GM12878 (cell line): ENCODE data around the gene IP6K3. TPM values are rescaled to one million over a fixed set of nuclear protein-coding genes. Genes with fewer than 3 reads are reported as not detected.

ENCODE experiments used
- ATAC-seq: fragments of 200-7000 bp; cut with Tn5 transposase; 3 replicates; pipeline ENCODE4 v1.9.1; 2020; ENCODE audit warnings: mild to moderate bottlenecking, moderate library complexity
- BruUV-seq: library from RNA; stranded (reverse); fragments of 400-500 nt; replicated peaks from 2 replicates; lab custom pipeline; 2021; lab: Mats Ljungman, UMichigan
- CTCF ChIA-PET: fragments of 300-600 bp; sonication (Branson Sonifier 250); formaldehyde crosslinking; extraction: SDS; loops from one replicate; lab custom pipeline; 2021; ENCODE audit warnings: inconsistent platforms; lab: Yijun Ruan, JAX
- POLR2A ChIA-PET: fragments of 350-600 bp; formaldehyde crosslinking; extraction: SDS; loops from one replicate; lab custom pipeline; 2021; ENCODE audit warnings: inconsistent platforms; lab: Charles Lee
- RAD21 ChIA-PET: fragments of 300-600 bp; sonication (Branson Sonifier 250); formaldehyde crosslinking; loops from one replicate; lab custom pipeline; 2023; ENCODE audit warnings: antibody characterized with exemption; ENCODE audit not compliant: unreplicated experiment; lab: Charles Lee
- SMC1A ChIA-PET: fragments of 300-600 bp; sonication (Branson Sonifier 250); formaldehyde crosslinking; loops from one replicate; lab custom pipeline; 2023; ENCODE audit not compliant: unreplicated experiment, uncharacterized antibody; lab: Charles Lee
- DNase-seq: peaks from one replicate; pipeline ENCODE4 v3.0.0-alpha.2; 2011; ENCODE audit warnings: low read depth, low spot score
- FAIRE-seq: peaks from 3 replicates; lab custom pipeline; 2011; peaks lifted over from hg19 to GRCh38; lab: Jason Lieb, UNC
- H2AFZ ChIP-seq: 2 replicates; pipeline ENCODE4 v1.6.0; 2011; ENCODE audit warnings: low read depth, low read length, control low read depth; ENCODE audit not compliant: control insufficient read depth
- H3K27ac ChIP-seq: 2 replicates; pipeline ENCODE4 v1.5.1; 2011; ENCODE audit warnings: control low read depth; ENCODE audit not compliant: control insufficient read depth, insufficient read depth
- H3K27me3 ChIP-seq, 2 experiments: replicated peaks in 1 of 2; 2 replicates each; pipeline versions ENCODE4 v1.6.0 to v1.6.1; 2011; ENCODE audit warnings: low read length in 1 of 2; ENCODE audit not compliant: control insufficient read depth in 2 of 2, insufficient read depth in 2 of 2
- H3K36me3 ChIP-seq, 2 experiments: 2 replicates each; pipeline ENCODE4 v1.5.1; 2011; ENCODE audit warnings: low read length in 1 of 2; ENCODE audit not compliant: control insufficient read depth in 2 of 2, insufficient read depth in 2 of 2
- H3K4me1 ChIP-seq: 2 replicates; pipeline ENCODE4 v1.6.1; 2011; ENCODE audit warnings: mild to moderate bottlenecking, low read length, moderate library complexity, mixed read lengths; ENCODE audit not compliant: control insufficient read depth, insufficient read depth
- H3K4me2 ChIP-seq: 2 replicates; pipeline ENCODE4 v1.6.0; 2011; ENCODE audit warnings: control low read depth; ENCODE audit not compliant: control insufficient read depth, insufficient read depth
- H3K4me3 ChIP-seq: fragments of 200-600 bp; sonication (generic); 2 replicates; pipeline ENCODE4 v1.5.1; 2016
- H3K79me2 ChIP-seq: 2 replicates; pipeline ENCODE4 v1.6.0; 2011; ENCODE audit warnings: low read length; ENCODE audit not compliant: control insufficient read depth, insufficient read depth
- H3K9ac ChIP-seq: 2 replicates; pipeline ENCODE4 v1.8.0; 2011; ENCODE audit warnings: low read length, control low read depth, mixed read lengths; ENCODE audit not compliant: control insufficient read depth, insufficient read depth
- H3K9me3 ChIP-seq: replicated peaks from 3 replicates; pipeline ENCODE4 v1.5.1; 2011; ENCODE audit warnings: mild to moderate bottlenecking, low read length; ENCODE audit not compliant: control insufficient read depth, insufficient read depth
- H4K20me1 ChIP-seq: 2 replicates; pipeline ENCODE4 v1.6.0; 2011; ENCODE audit not compliant: control insufficient read depth, insufficient read depth
- ASH2L ChIP-seq: fragments of 300-600, 200-600 bp; sonication (generic); IDR thresholded peaks from 2 replicates; pipeline ENCODE4 v1.6.1; 2017; ENCODE audit warnings: low read depth, mild to moderate bottlenecking, borderline replicate concordance
- KDM1A ChIP-seq: fragments of 200-600 bp; sonication (generic); IDR thresholded peaks from 2 replicates; pipeline ENCODE4 v1.6.1; 2016; ENCODE audit warnings: borderline replicate concordance
- MYB ChIP-seq: fragments of 150-350 bp; IDR thresholded peaks from 2 replicates; pipeline ENCODE4 v1.6.1; 2014; ENCODE audit warnings: mild to moderate bottlenecking, low read depth, low read length, borderline replicate concordance
- NFYB ChIP-seq: IDR thresholded peaks from 2 replicates; pipeline ENCODE4 v1.6.1; 2011; ENCODE audit warnings: low read depth, mild to moderate bottlenecking, low read length, improper control_type of control experiment, moderate library complexity; ENCODE audit not compliant: insufficient read depth
- NRF1 ChIP-seq: conservative IDR thresholded peaks from 2 replicates; pipeline ENCODE4 v1.6.1; 2011; ENCODE audit warnings: mild to moderate bottlenecking, low read depth, low read length, improper control_type of control experiment
- SIX5 ChIP-seq: IDR thresholded peaks from 2 replicates; pipeline ENCODE4 v1.6.1; 2011; ENCODE audit warnings: mild to moderate bottlenecking, low read depth, low read length, moderate library complexity; ENCODE audit not compliant: severe bottlenecking
- SMAD5 ChIP-seq: IDR thresholded peaks from 2 replicates; pipeline ENCODE4 v1.6.1; 2016; ENCODE audit warnings: antibody characterized with exemption, low read depth
- SPI1 ChIP-seq: IDR thresholded peaks from 2 replicates; pipeline ENCODE4 v1.6.1; 2011; ENCODE audit warnings: low read depth, mild to moderate bottlenecking, low read length, moderate library complexity, borderline replicate concordance; ENCODE audit not compliant: insufficient read depth
- WGBS: methylation state at CpG from one replicate; pipeline ENCODE4 v1.1.6; 2016; ENCODE audit warnings: low lambda C conversion rate; ENCODE audit not compliant: insufficient replicate concordance, insufficient coverage; ENCODE audit errors: missing lambda C conversion rate; 5-methylcytosine and 5-hydroxymethylcytosine counted together
- in situ Hi-C: fragments of 300-500 bp; cut with MboI; formaldehyde crosslinking; loops from 9 replicates; pipeline ENCODE4 v1.14.3; 2018; ENCODE audit warnings: mixed read lengths
- intact Hi-C: fragments of 100-400 bp; cut with micrococcal nuclease; formaldehyde crosslinking; loops from one replicate; pipeline ENCODE4 v1.14.2; 2022; ENCODE audit not compliant: unreplicated experiment
- polyA plus RNA-seq, 11 experiments: library from polyadenylated mRNA; depleted of rRNA in 4 of 11; unstranded in 6 of 11; stranded (reverse) in 5 of 11; fragments of >200 nt; fragmentation: Nextera tagmentation in 4 of 11; fragmentation: Illumina TruSeq in 1 of 11; extraction: Ambion mirVana in 4 of 11; extraction: Trizol in 1 of 11; gene quantifications; 1 replicate in 1 of 11; 2 replicates in 10 of 11; pipeline versions ENCODE4 v1.2.1 to v1.2.3, GENCODE V29; 2011 to 2016; ENCODE audit warnings: inconsistent platforms in 2 of 11, missing spikeins in 2 of 11, low read depth in 1 of 11
- total RNA-seq, 4 experiments: library from RNA; depleted of rRNA in 3 of 4; stranded (reverse); fragments of >200 nt in 3 of 4; fragmentation: Illumina TruSeq in 1 of 4; extraction: Trizol in 1 of 4; gene quantifications; 2 replicates each; pipeline versions ENCODE4 v1.2.1 to v1.2.3, GENCODE V29; 2013 to 2021
- TF ChIP-seq, protein P1 (sequence below): fragments of 450-650 bp; IDR thresholded peaks from 2 replicates; pipeline ENCODE4 v1.6.1; 2016; ENCODE audit warnings: mild to moderate bottlenecking

Gene IP6K3
- total and polyA plus RNA-seq, 10 of the 15 experiments (the other 5 are each of a cell fraction or from before 2014, with no cell fraction given): 0.02 to 0.15 (median 0.09) TPM; not detected in 7

DNA sequence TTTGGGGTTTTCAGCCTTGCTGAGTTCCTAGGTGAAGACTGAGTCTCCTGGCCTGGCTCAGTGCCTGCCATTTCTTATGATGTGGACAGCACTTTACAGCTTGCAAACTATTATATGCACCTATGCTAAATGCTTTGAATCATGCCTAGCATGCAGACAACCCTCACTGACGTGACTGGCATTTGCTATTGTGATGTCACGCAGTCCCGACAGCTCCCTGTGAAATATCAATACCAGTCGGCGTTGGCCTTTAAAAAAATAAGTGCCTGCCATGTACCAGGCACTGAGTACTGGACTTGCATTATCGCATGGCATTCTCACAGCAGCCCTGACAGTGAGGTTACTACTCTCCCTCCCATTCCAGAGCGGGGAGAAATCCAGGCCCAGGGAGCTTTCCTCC is 70.7 kb downstream of the IP6K3 start (continued):
- TF ChIP-seq, protein P1, sequence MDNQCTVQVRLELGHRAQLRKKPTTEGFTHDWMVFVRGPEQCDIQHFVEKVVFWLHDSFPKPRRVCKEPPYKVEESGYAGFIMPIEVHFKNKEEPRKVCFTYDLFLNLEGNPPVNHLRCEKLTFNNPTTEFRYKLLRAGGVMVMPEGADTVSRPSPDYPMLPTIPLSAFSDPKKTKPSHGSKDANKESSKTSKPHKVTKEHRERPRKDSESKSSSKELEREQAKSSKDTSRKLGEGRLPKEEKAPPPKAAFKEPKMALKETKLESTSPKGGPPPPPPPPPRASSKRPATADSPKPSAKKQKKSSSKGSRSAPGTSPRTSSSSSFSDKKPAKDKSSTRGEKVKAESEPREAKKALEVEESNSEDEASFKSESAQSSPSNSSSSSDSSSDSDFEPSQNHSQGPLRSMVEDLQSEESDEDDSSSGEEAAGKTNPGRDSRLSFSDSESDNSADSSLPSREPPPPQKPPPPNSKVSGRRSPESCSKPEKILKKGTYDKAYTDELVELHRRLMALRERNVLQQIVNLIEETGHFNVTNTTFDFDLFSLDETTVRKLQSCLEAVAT: no peak
- no peak for TF ChIP-seq NFYB

DNA sequence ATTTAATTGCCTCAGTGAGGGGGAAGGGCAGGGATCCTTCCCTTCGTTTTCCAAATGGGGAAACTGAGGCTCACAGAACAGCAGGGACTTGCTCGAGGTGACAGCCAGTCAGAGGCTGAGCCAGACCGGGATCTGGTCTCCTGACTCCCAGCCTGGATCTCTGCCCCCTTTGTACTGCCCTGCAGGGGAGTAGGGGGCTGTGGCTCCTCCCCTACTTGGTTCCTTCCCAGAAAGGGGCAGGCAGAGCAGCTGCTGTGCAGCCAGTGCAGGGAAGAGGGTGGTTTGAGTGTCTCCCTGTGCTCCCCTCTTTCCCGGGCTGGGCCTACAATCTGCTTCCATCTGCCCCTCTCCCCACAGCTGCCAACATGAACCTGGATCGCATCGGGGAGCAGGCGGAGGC is 72.9 kb downstream of the IP6K3 start:
- WGBS: 83% methylated on average over 7 of the region's 7 CpGs
- ChIA-PET SMC1A (no interaction called here), CTCF (no interaction called here), POLR2A (no interaction called here), RAD21 (no interaction called here)
- in situ Hi-C loops (no loop called here), intact Hi-C loops (no loop called here)
- TF ChIP-seq SMAD5 (no peak), NRF1 (no peak), SIX5 (no peak), KDM1A (no peak), MYB (no peak), ASH2L (no peak), SPI1 (no peak)
- Histone ChIP-seq H3K27me3 (no peaks in the 10 kb centered on the region), H2AFZ (no peak overlapping the region), H3K4me3 (no peak overlapping the region), H3K9ac (no peak overlapping the region), H3K79me2 (no peaks in the 10 kb centered on the region), H3K9me3 (no peaks in the 10 kb centered on the region), H4K20me1 (no peaks in the 10 kb centered on the region), H3K36me3 (peaks cover 19 to 26% of the 10 kb centered on the region in 2 experiments), H3K4me1 (no peaks in the 10 kb centered on the region), H3K27ac (no peak overlapping the region), H3K4me2 (no peak overlapping the region)
- no peak for ATAC-seq
- no TSS peak for BruUV-seq
- DNase-seq: no peak
- FAIRE-seq: no peak
